IPS-11a (cell line): ENCODE results near the gene SVIL.
"Not testable (repeated sequence)": the region's sequence is repeated elsewhere in the genome, so short reads cannot be mapped to it uniquely, and the experiment has no call there.

Experiments used
- H3K4me3 ChIP-seq: one replicate; pipeline ENCODE4 v1.5.1; 2013; ENCODE audit warnings: low read depth, low read length, control low read depth

The SVIL gene

GRCh38 chr10:29492774-29493173 lies 142.0 kb downstream of the SVIL start:
- no peak overlapping the region for H3K4me3 ChIP-seq

- no peak overlapping the region for H3K4me3 ChIP-seq
These were observed 142.9 kb downstream of the SVIL start for GRCh38 chr10:29491918-29492317.

- not testable (repeated sequence) for H3K4me3 ChIP-seq
These were observed 143.9 kb downstream of the SVIL start for GRCh38 chr10:29490781-29491280.

- not testable (repeated sequence) for H3K4me3 ChIP-seq
These were observed 146.3 kb downstream of the SVIL start for GRCh38 chr10:29488471-29488870.

- not testable (repeated sequence) for H3K4me3 ChIP-seq
These were observed 146.9 kb downstream of the SVIL start for GRCh38 chr10:29487884-29488266.

GRCh38 chr10:29487032-29487883 lies 147.5 kb downstream of the SVIL start:
- not testable (repeated sequence) for H3K4me3 ChIP-seq

GRCh38 chr10:29486433-29486832 lies 148.3 kb downstream of the SVIL start:
- H3K4me3 ChIP-seq: no peak overlapping the region

GRCh38 chr10:29484677-29485076 lies 150.1 kb downstream of the SVIL start:
- not testable (repeated sequence) for H3K4me3 ChIP-seq

GRCh38 chr10:29482591-29483431 lies 152.0 kb downstream of the SVIL start:
- no peak overlapping the region for H3K4me3 ChIP-seq

- no peak overlapping the region for H3K4me3 ChIP-seq
These were observed 152.8 kb downstream of the SVIL start for GRCh38 chr10:29481906-29482440.

GRCh38 chr10:29479981-29480954 lies 154.5 kb downstream of the SVIL start:
- no peak overlapping the region for H3K4me3 ChIP-seq

GRCh38 chr10:29479081-29479925 lies 155.5 kb downstream of the SVIL start:
- no peak overlapping the region for H3K4me3 ChIP-seq

GRCh38 chr10:29473406-29474100 lies 161.2 kb downstream of the SVIL start:
- H3K4me3 ChIP-seq: no peak overlapping the region

- H3K4me3 ChIP-seq: no peak overlapping the region
These were observed 161.7 kb downstream of the SVIL start for GRCh38 chr10:29473087-29473356.

GRCh38 chr10:29472301-29473086 lies 162.3 kb downstream of the SVIL start:
- no peak overlapping the region for H3K4me3 ChIP-seq

GRCh38 chr10:29471544-29471859 lies 163.3 kb downstream of the SVIL start:
- H3K4me3 ChIP-seq: no peak overlapping the region

- no peak overlapping the region for H3K4me3 ChIP-seq
These were observed 163.8 kb downstream of the SVIL start for GRCh38 chr10:29470843-29471543.

- no peak overlapping the region for H3K4me3 ChIP-seq
These were observed 164.4 kb downstream of the SVIL start for GRCh38 chr10:29470355-29470705.
